Common myeloid progenitor, CD34-positive (primary cell): Measurements from ENCODE around the gene IQGAP3.

Experiments used
- CTCF ChIA-PET: fragments of 350-600 bp; sonication (Branson Sonifier 250); formaldehyde crosslinking; loops from one replicate; lab custom pipeline; 2021; ENCODE audit warnings: antibody characterized with exemption; lab: Charles Lee
- POLR2A ChIA-PET: fragments of 350-600 bp; sonication (Branson Sonifier 250); formaldehyde crosslinking; loops from one replicate; lab custom pipeline; 2021; ENCODE audit warnings: antibody characterized with exemption; lab: Charles Lee
- DNase-seq, 3 donors: peaks; one replicate each; pipeline versions ENCODE4 v3.0.0 to v3.0.0-alpha.2; 2013
- H3K27ac ChIP-seq, 2 experiments: 1 replicate in 1 of 2; 2 replicates in 1 of 2; pipeline ENCODE4 v1.7.0; 2013; ENCODE audit warnings: inconsistent platforms in 2 of 2, low read length in 2 of 2, mild to moderate bottlenecking in 2 of 2, low read depth in 1 of 2, moderate library complexity in 1 of 2; ENCODE audit not compliant: severe bottlenecking in 2 of 2, insufficient read depth in 1 of 2, poor library complexity in 1 of 2
- H3K27me3 ChIP-seq, 5 experiments: replicated peaks in 2 of 5; 1 replicate in 3 of 5; 2 replicates in 2 of 5; pipeline versions ENCODE4 v1.6.1 to v1.7.0; 2013; ENCODE audit warnings: low read length in 4 of 5, mild to moderate bottlenecking in 2 of 5, moderate library complexity in 2 of 5, inconsistent platforms in 1 of 5; ENCODE audit not compliant: insufficient read depth in 5 of 5, control insufficient read depth in 4 of 5
- H3K36me3 ChIP-seq, 4 experiments: 1 replicate in 2 of 4; 2 replicates in 2 of 4; pipeline versions ENCODE4 v1.6.1 to v1.7.0; 2013; ENCODE audit warnings: low read length in 3 of 4, control low read depth in 1 of 4, mild to moderate bottlenecking in 1 of 4; ENCODE audit not compliant: control insufficient read depth in 4 of 4, insufficient read depth in 4 of 4
- H3K4me1 ChIP-seq, 4 experiments: 1 replicate in 3 of 4; 2 replicates in 1 of 4; pipeline versions ENCODE4 v1.6.1 to v1.7.1; 2013; ENCODE audit warnings: low read length in 3 of 4, mild to moderate bottlenecking in 3 of 4, control low read depth in 1 of 4, inconsistent platforms in 1 of 4, moderate library complexity in 1 of 4; ENCODE audit not compliant: control insufficient read depth in 4 of 4, insufficient read depth in 4 of 4; ENCODE audit errors: control extremely low read depth in 1 of 4
- H3K4me3 ChIP-seq, 7 experiments: 1 replicate in 4 of 7; 2 replicates in 3 of 7; pipeline versions ENCODE4 v1.5.1 to v1.7.0; 2013; ENCODE audit warnings: mild to moderate bottlenecking in 7 of 7, low read length in 6 of 7, moderate library complexity in 6 of 7, inconsistent platforms in 2 of 7, low read depth in 2 of 7, control low read depth in 1 of 7; ENCODE audit not compliant: insufficient read depth in 4 of 7, control insufficient read depth in 1 of 7; ENCODE audit errors: extremely low read depth in 1 of 7
- H3K9me3 ChIP-seq, 5 experiments: 1 replicate in 4 of 5; 2 replicates in 1 of 5; pipeline versions ENCODE4 v1.6.1 to v1.7.1; 2013; ENCODE audit warnings: low read length in 4 of 5, mild to moderate bottlenecking in 2 of 5, inconsistent platforms in 1 of 5, low read depth in 1 of 5, moderate library complexity in 1 of 5; ENCODE audit not compliant: control insufficient read depth in 4 of 5, insufficient read depth in 2 of 5; ENCODE audit errors: control extremely low read depth in 1 of 5
- WGBS: methylation state at CpG from one replicate; pipeline ENCODE4 v1.1.5; 2013; ENCODE audit not compliant: insufficient coverage; 5-methylcytosine and 5-hydroxymethylcytosine counted together

Gene IQGAP3

GRCh38 chr1:156565519-156565918 lies 6.8 kb downstream of the IQGAP3 start:
- CTCF ChIA-PET, result interaction anchor here (0.8 to 1.7 kb wide), 4 partner anchors 9 to 41 kb away, joined by 3 to 6 read pairs (median 3); partner anchors contain the start of gene TTC24
- no peaks in the 10 kb centered on the region for H3K9me3 ChIP-seq
- H3K36me3 ChIP-seq, result peaks cover 3 to 65% (median 29%) of the 10 kb centered on the region in 4 experiments
- WGBS, result 100% methylated on average over 1 of the region's 2 CpGs
- no peak overlapping the region for H3K4me3 ChIP-seq
- POLR2A ChIA-PET, result no interaction called here
- DNase-seq, result no peak
- H3K4me1 ChIP-seq, result peaks cover 0 to 3% (median 0%) of the 10 kb centered on the region in 4 experiments
- H3K27ac ChIP-seq, result no peak overlapping the region
- no peaks in the 10 kb centered on the region for H3K27me3 ChIP-seq

GRCh38 chr1:156560585-156561163 lies 11.7 kb downstream of the IQGAP3 start:
- no peaks in the 10 kb centered on the region for H3K27me3 ChIP-seq
- peaks cover 4 to 73% (median 44%) of the 10 kb centered on the region in 4 experiments for H3K36me3 ChIP-seq
- no peak overlapping the region for H3K4me3 ChIP-seq
- ChIA-PET CTCF (interaction anchor here (0.6 kb wide), 1 partner anchor 73 kb away, joined by 3 read pairs; no protein-coding TSS in a partner anchor), POLR2A (no interaction called here)
- H3K27ac ChIP-seq, result no peak overlapping the region
- H3K9me3 ChIP-seq, result no peaks in the 10 kb centered on the region
- no peak for DNase-seq
- 88% methylated on average over 4 of the region's 5 CpGs for WGBS
- no peaks in the 10 kb centered on the region for H3K4me1 ChIP-seq

GRCh38 chr1:156559797-156560385 lies 12.5 kb downstream of the IQGAP3 start:
- no peaks in the 10 kb centered on the region for H3K27me3 ChIP-seq
- ChIA-PET POLR2A (no interaction called here), CTCF (interaction anchor here (0.8 to 1.4 kb wide), 4 partner anchors 10 to 67 kb away, joined by 3 to 9 read pairs (median 4); no protein-coding TSS in a partner anchor)
- H3K36me3 ChIP-seq, result peaks cover 4 to 67% (median 46%) of the 10 kb centered on the region in 4 experiments
- H3K4me3 ChIP-seq, result no peak overlapping the region
- H3K9me3 ChIP-seq, result no peaks in the 10 kb centered on the region
- no peaks in the 10 kb centered on the region for H3K4me1 ChIP-seq
- DNase-seq, result no peak
- 50% methylated on average over 2 of the region's 5 CpGs for WGBS
- H3K27ac ChIP-seq, result no peak overlapping the region

- H3K36me3 ChIP-seq, result peaks cover 4 to 64% (median 44%) of the 10 kb centered on the region in 4 experiments
- ChIA-PET CTCF (interaction anchor here (0.8 to 1.4 kb wide), 5 partner anchors 9 to 68 kb away, joined by 3 to 9 read pairs (median 3); no protein-coding TSS in a partner anchor), POLR2A (no interaction called here)
- H3K4me3 ChIP-seq, result no peak overlapping the region
- no peaks in the 10 kb centered on the region for H3K27me3 ChIP-seq
- 80% methylated on average over 5 of the region's 8 CpGs for WGBS
- DNase-seq, result no peak
- no peaks in the 10 kb centered on the region for H3K9me3 ChIP-seq
- no peaks in the 10 kb centered on the region for H3K4me1 ChIP-seq
- H3K27ac ChIP-seq, result no peak overlapping the region
These were observed 13.1 kb downstream of the IQGAP3 start for GRCh38 chr1:156559086-156559796.

- Histone ChIP-seq H3K9me3 (no peaks in the 10 kb centered on the region), H3K27ac (no peak overlapping the region), H3K36me3 (peaks cover 9 to 46% (median 33%) of the 10 kb centered on the region in 4 experiments), H3K4me3 (no peak overlapping the region), H3K27me3 (no peaks in the 10 kb centered on the region), H3K4me1 (peaks cover 0 to 19% (median 5%) of the 10 kb centered on the region in 4 experiments)
- ChIA-PET CTCF (interaction anchor here (1.0 to 2.0 kb wide), 7 partner anchors 12 to 98 kb away, joined by 3 to 8 read pairs (median 5); no protein-coding TSS in a partner anchor), POLR2A (no interaction called here)
- no peak for DNase-seq
- WGBS, result 85% methylated on average over 8 of the region's 9 CpGs
These were observed 16.0 kb downstream of the IQGAP3 start for GRCh38 chr1:156556354-156556753.

GRCh38 chr1:156555715-156556114 lies 16.6 kb downstream of the IQGAP3 start:
- Histone ChIP-seq H3K36me3 (peaks cover 9 to 47% (median 32%) of the 10 kb centered on the region in 4 experiments), H3K9me3 (no peaks in the 10 kb centered on the region), H3K4me1 (peaks cover 0 to 19% (median 5%) of the 10 kb centered on the region in 4 experiments), H3K27me3 (no peaks in the 10 kb centered on the region), H3K27ac (no peak overlapping the region), H3K4me3 (no peak overlapping the region)
- 100% methylated on average over 1 of the region's 2 CpGs for WGBS
- ChIA-PET POLR2A (no interaction called here), CTCF (interaction anchor here (1.0 to 2.0 kb wide), 10 partner anchors 13 to 166 kb away, joined by 3 to 8 read pairs (median 4); no protein-coding TSS in a partner anchor)
- DNase-seq, result no peak
